HL-60 (cell line): ENCODE data around the gene ITIH5.

ENCODE experiments used
- CTCF ChIP-seq: IDR thresholded peaks from one replicate; pipeline ENCODE4 v1.5.1; 2011; ENCODE audit warnings: low read length, control low read depth, inconsistent platforms; ENCODE audit not compliant: insufficient read depth
- POLR2AphosphoS5 ChIP-seq: IDR thresholded peaks from 2 replicates; pipeline ENCODE4 v1.6.1; 2012; ENCODE audit warnings: low read depth
- REST ChIP-seq: IDR thresholded peaks from 2 replicates; pipeline ENCODE4 v1.6.1; 2012; ENCODE audit warnings: low read depth; ENCODE audit not compliant: insufficient replicate concordance

DNA sequence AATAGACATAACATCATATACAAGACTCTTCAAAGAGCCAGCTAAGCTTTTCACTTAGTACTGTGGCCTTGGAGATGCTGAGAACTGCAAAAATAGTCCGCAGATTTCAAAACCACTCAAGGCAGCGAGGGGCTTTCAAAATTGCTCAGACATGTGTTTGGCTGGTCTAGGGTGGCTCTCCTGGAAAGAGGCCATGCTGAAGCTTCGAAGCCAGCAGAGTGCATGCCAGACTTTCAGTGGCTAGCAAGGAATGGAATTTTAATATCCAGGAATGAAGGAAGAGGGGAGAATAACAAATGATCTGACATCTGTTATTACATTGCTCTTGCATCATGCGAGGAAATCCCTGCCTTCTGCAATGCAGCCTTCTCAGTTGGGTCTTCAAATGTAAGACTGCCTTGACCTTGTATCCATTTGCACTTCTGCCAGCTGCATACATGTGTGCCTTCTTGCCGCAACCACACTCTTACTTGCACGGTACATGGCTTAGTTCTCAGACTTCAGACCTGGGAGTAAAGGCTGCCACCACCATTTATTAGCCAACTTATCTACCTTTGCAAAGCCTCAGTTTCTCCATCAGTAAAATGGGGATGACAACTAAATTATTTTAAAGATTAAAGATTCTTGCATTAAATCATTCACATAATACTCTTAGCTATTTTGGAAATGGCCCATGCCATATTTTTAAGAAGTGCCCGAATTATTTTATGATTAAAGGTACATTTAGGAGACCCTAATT is 55.9 kb downstream of the ITIH5 start:
- TF ChIP-seq POLR2AphosphoS5, result no peak
- TF ChIP-seq CTCF, result no peak
- TF ChIP-seq REST, result no peak
